Keratinocyte (primary cell): Measurements from ENCODE around the gene ALK.

ENCODE experiments used
- EZH2 ChIP-seq: IDR thresholded peaks from one replicate; pipeline ENCODE4 v1.6.1; 2012; ENCODE audit warnings: inconsistent platforms, mild to moderate bottlenecking, low read length, moderate library complexity
- TF ChIP-seq, protein P1 (sequence below), 3 experiments: IDR thresholded peaks in 1 of 3; conservative IDR thresholded peaks in 1 of 3; optimal IDR thresholded peaks in 1 of 3; 2 replicates in 2 of 3; 3 replicates in 1 of 3; pipeline versions ENCODE3 to v1.5.1; 2011; ENCODE audit warnings: low read length in 3 of 3, mild to moderate bottlenecking in 3 of 3, moderate library complexity in 2 of 3, control low read depth in 1 of 3, inconsistent platforms in 1 of 3; ENCODE audit not compliant: insufficient read depth in 2 of 3; ENCODE audit errors: extremely low read depth in 1 of 3

DNA sequence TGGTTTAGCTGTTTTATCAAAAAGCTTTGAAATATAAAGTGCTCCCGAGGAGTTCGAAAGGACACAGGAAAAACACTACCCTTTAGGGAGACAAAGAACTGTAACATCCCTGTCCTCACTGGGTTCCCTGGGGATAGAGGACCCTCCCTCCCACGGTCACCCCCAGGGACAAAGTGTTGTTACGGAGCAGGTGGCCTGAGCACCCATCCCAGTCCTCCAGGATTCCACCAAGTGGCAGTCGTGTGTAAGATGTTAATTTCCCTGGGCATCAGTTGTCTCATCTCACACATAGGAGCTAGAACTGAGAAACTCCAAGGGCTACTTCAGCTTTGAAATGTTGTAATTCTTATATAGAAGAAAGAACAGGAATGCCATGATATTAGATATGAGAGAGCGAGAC lies 137.7 kb downstream of the ALK start:
- no peak for TF ChIP-seq EZH2
- TF ChIP-seq, protein P1, sequence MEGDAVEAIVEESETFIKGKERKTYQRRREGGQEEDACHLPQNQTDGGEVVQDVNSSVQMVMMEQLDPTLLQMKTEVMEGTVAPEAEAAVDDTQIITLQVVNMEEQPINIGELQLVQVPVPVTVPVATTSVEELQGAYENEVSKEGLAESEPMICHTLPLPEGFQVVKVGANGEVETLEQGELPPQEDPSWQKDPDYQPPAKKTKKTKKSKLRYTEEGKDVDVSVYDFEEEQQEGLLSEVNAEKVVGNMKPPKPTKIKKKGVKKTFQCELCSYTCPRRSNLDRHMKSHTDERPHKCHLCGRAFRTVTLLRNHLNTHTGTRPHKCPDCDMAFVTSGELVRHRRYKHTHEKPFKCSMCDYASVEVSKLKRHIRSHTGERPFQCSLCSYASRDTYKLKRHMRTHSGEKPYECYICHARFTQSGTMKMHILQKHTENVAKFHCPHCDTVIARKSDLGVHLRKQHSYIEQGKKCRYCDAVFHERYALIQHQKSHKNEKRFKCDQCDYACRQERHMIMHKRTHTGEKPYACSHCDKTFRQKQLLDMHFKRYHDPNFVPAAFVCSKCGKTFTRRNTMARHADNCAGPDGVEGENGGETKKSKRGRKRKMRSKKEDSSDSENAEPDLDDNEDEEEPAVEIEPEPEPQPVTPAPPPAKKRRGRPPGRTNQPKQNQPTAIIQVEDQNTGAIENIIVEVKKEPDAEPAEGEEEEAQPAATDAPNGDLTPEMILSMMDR (optimal IDR thresholded peaks at IDR 0.05 in 1 of 3, IDR thresholded peaks at IDR 0.05 in 1 of 3, conservative IDR thresholded peaks at IDR 0.05 in 1 of 3; ENCODE audit: extremely low read depth in 1 of 3, insufficient read depth in 2 of 3, low read length in 3 of 3) = peak in 1 of 3 experiments; percentile 12
